HG02571 (cell line): ENCODE results near the gene CELA3A.
"Not testable (repeated sequence)": the region's sequence is repeated elsewhere in the genome, so short reads cannot be mapped to it uniquely, and the experiment has no call there.

Experiments
- ATAC-seq: cut with Tn5 transposase; IDR thresholded peaks from one replicate; pipeline ENCODE4 v1.9.1; 2021; ENCODE audit warnings: mild to moderate bottlenecking, moderate library complexity; ENCODE audit not compliant: unreplicated experiment

Gene CELA3A

DNA sequence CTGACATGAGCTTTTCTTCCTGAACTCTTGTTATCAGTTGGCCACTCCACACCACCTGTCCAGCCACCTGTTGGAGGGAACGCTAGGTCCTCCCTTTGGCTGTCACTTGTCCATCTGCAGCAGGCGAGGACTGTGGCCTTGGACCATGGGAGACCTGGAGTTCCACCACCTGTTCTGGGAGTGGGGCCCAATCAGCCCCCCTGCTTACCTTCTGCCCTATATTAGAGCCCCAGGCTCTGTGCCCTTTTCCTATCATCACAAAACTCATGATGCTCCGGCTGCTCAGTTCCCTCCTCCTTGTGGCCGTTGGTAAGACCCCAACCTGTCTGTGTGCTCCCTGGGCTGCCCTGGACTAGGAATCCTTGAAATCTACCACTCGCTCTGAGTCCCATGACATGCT is at the start of gene CELA3A:
CELA3A (plus strand) TSS at position 249 of the 400 bp plus-strand sequence; CDS start at position 267, 18 bp downstream.
- no peak for ATAC-seq

DNA sequence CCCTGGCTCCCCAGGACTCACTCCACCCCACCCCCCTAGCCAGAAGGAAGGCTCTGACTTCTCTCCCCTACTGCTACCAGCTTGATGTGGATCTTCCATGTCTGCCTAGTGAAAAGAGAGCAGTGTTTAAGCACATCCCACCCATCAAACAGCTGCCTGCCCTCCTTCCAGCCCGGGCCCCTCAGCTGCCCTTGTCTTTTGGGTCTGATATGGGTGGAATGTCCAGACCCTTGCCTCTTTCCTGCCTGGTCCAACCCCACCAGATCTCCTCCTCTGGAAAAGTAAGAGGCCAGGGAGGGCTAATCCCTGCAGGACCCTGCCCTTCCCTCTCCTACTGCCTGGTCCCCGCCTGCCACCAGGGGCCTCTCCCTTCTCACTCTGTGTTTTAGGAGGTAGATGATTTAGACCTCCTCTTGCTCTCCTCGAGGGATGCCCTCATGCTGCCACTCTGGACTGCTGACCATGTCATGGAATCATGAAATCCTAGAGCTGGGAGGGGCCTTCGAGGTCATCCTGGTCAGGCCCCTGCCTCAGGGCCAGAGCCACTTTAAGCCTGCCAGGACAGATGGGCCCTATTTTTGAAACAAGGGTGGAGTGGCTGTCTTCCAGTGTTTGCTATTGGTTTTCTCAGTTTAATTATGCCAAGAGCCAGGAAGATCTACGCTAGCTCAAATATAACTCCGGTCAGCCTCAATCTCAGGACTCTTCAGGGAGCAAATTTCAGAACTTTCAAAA is 48.5 kb upstream of the CELA3A start:
- no peak for ATAC-seq

GRCh38 chr1:21955058-21955457 is 46.4 kb upstream of the CELA3A start:
- ATAC-seq, result no peak

GRCh38 chr1:21955501-21956281 is 45.8 kb upstream of the CELA3A start:
- ATAC-seq, result no peak

- no peak for ATAC-seq
Measured at GRCh38 chr1:21956720-21957552, 44.5 kb upstream of the CELA3A start.

GRCh38 chr1:21961337-21961736 is 40.1 kb upstream of the CELA3A start:
- ATAC-seq, result no peak

- ATAC-seq, result no peak
Measured at GRCh38 chr1:21961799-21962198, 39.7 kb upstream of the CELA3A start.

GRCh38 chr1:21963477-21964217 is 37.8 kb upstream of the CELA3A start:
- no peak for ATAC-seq

GRCh38 chr1:21966247-21967000 is 35.0 kb upstream of the CELA3A start:
- ATAC-seq, result no peak

GRCh38 chr1:21967216-21967615 is 34.2 kb upstream of the CELA3A start:
- ATAC-seq, result not testable (repeated sequence)

DNA sequence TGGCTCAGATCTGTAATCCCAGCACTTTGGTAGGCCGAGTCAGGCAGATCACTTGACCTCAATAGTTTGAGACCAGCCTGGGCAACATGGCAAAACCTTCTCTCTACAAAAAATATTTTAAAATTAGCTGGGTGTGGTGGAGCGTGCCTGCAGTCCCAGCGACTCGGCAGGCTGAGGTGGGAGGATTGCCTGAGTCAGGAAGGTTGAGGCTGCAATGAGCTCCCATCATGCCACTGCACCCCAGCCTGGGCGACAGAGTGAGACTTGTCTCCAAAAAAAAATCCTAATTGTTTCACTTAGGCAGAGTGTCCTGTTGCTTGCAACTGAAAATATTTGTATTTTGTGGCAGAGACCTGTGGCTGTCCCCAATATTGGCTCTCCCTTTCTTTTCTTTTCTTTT is 32.4 kb upstream of the CELA3A start:
- ATAC-seq, result not testable (repeated sequence)

DNA sequence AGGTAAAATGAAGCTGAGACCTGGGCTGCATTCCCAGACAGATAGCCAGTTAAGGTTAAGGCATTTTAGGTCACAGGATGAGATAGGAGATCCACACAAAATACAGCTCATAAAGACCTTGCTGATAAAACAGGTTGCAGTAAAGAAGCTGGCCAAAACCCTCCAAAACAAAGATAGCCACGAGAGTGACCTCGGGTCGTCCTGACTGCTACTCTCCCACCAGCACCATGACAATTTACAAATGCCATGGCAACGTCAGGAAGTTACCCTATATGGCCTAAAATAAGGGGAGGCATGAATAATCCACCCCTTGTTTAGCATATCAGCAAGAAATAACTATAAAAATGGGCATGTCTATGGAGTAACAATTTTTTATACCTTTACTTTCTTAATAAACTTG is 30.9 kb upstream of the CELA3A start:
- not testable (repeated sequence) for ATAC-seq

GRCh38 chr1:21972973-21973441 is 28.4 kb upstream of the CELA3A start:
- ATAC-seq, result not testable (repeated sequence)

DNA sequence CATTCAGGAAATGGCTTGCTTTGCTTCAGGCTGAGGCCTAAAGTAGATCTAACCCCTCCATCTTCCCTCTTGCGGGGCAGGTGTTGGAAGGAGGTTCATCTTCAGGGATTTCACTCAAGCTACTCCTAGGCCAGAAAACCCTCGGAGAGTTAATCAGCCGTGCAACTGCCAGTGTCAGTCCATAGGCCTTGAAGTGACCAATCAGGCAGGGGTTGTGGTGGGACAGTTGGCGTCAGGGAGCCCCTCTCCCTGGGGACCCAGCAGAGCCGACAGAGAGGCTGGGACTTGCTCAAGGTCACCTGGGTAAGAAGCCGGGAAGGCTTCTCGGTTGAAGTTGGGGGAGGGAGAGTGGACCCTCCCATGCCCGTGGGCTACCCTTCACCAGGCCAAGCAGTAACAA is 27.5 kb upstream of the CELA3A start:
- not testable (repeated sequence) for ATAC-seq

DNA sequence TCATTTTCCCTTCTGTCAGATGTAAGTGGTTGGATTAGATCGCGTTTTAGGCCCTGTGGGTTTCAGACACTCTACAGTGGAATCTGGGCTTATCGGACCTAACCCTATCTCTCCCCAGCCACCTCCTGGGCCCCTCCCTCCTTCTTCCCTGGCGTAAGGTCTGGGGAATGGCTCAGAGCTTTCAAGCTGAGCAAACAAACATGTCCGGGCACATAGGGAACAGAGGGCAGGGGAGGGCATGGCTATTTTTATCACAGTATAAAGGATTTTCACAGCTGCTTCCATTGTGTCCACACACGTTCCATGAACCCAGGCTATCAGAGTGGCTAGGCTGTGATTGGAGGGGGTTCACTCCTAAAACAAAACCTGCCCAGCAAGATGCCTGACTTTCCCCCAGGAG is 26.8 kb upstream of the CELA3A start:
- ATAC-seq, result not testable (repeated sequence)

GRCh38 chr1:21975296-21975695 is 26.2 kb upstream of the CELA3A start:
- not testable (repeated sequence) for ATAC-seq

- ATAC-seq, result not testable (repeated sequence)
Measured at GRCh38 chr1:21976703-21977239, 24.7 kb upstream of the CELA3A start, which contains the start of gene CELA3B. TSS of gene CELA3B (plus strand) at chr1:21977022. CDS start at chr1:21977040, 18 bp downstream.

DNA sequence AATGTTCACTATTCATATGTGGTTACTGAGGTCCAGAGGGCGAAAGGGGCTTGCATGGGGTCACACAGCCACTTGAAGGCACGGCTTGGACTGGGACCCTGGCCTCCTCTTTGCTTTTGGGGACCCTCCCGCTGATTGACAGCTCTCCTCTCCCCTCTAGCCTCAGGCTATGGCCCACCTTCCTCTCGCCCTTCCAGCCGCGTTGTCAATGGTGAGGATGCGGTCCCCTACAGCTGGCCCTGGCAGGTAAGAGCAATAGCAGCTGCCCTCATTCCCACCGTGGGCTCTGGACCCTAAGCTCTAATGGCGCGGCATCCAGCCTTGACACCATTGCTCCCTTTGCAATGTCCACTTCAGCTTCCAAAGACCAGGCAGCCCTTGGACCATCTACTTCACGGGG is 23.2 kb upstream of the CELA3A start:
- ATAC-seq, result not testable (repeated sequence)

GRCh38 chr1:21980515-21981220 is 20.8 kb upstream of the CELA3A start:
- not testable (repeated sequence) for ATAC-seq
